Ovary (tissue), 9 donors: Measurements from ENCODE around the gene NCKIPSD. TPM values are rescaled to one million over a fixed set of nuclear protein-coding genes. Genes with fewer than 3 reads are reported as not detected.

Experiments
- DNase-seq, 5 donors: peaks; one replicate each; pipeline ENCODE4 v3.0.0-alpha.2; 2019 to 2020
- H3K27ac ChIP-seq, 2 donors: fragments of 200-600 bp; one replicate each; pipeline versions ENCODE4 v1.5.1 to v1.8.0; 2019 to 2022
- H3K27me3 ChIP-seq: fragments of 200-600 bp; one replicate; pipeline ENCODE4 v1.8.0; 2022
- H3K36me3 ChIP-seq: fragments of 200-600 bp; sonication (generic); one replicate; pipeline ENCODE4 v1.5.1; 2019
- H3K4me1 ChIP-seq: one replicate; pipeline ENCODE4 v1.8.1; 2013; ENCODE audit warnings: mild to moderate bottlenecking, moderate library complexity; ENCODE audit not compliant: insufficient read depth
- H3K4me3 ChIP-seq: fragments of 200-600 bp; sonication (generic); one replicate; pipeline ENCODE4 v1.5.1; 2017
- H3K9me3 ChIP-seq, 2 donors: fragments of 200-600 bp in 1 of 2; sonication (generic) in 1 of 2; one replicate each; pipeline versions ENCODE4 v1.5.1 to v1.8.1; 2013 to 2019; ENCODE audit warnings: mild to moderate bottlenecking in 1 of 2, moderate library complexity in 1 of 2
- CTCF ChIP-seq, 3 donors: fragments of 450-650 bp in 2 of 3; fragments of 200-600 bp in 1 of 3; IDR thresholded peaks; one replicate each; pipeline versions ENCODE4 v1.5.1 to v1.8.0; 2016 to 2022; ENCODE audit warnings: antibody characterized with exemption in 3 of 3, mild to moderate bottlenecking in 1 of 3
- EP300 ChIP-seq: sonication (generic); formaldehyde crosslinking; IDR thresholded peaks from one replicate; pipeline ENCODE4 v1.6.1; 2017; ENCODE audit warnings: antibody characterized with exemption
- POLR2A ChIP-seq: fragments of 450-650 bp; IDR thresholded peaks from one replicate; pipeline ENCODE4 v1.6.1; 2017; ENCODE audit warnings: antibody characterized with exemption, mild to moderate bottlenecking, moderate library complexity
- WGBS, 3 donors: extraction: QIAGEN DNeasy Blood & Tissue Kit in 1 of 3; methylation state at CpG; one replicate each; pipeline versions ENCODE4 v1.1.5 to v1.1.7; 2013 to 2017; 5-methylcytosine and 5-hydroxymethylcytosine counted together
- intact Hi-C, 4 donors: fragments of 100-400 bp; cut with DNase I; formaldehyde crosslinking; loops; one replicate each; pipeline versions ENCODE4 v1.11.0 to v1.15.1; 2022 to 2023
- polyA plus RNA-seq, 2 donors: library from polyadenylated mRNA; stranded (reverse); fragments of 200-250 nt in 1 of 2; fragments of 350-450 nt in 1 of 2; fragmentation: Illumina TruSeq in 1 of 2; extraction: RNeasy Lipid Tissue Mini Kit (QIAGEN cat#74804) in 1 of 2; gene quantifications; one replicate each; pipeline ENCODE4 v1.2.3, GENCODE V29; 2013 to 2014
- total RNA-seq, 7 donors: library from RNA; depleted of rRNA in 2 of 7; stranded (reverse); fragments of >200 nt in 2 of 7; fragmentation: NEBNext Ultra II Directional in 3 of 7; extraction: Animal tissue kit (Norgen Biotek cat#: 25700) in 3 of 7; gene quantifications; one replicate each; pipeline versions ENCODE4 v1.1.0 to v1.2.4, GENCODE V29; 2016 to 2023
- donor health status: DM: no; HTN: no; CAD: no; lungs with moderate emphysema.
- donor health status: DM: no; HTN: no; CAD: no.
- donor health status: Bipolar disorder and iron deficiency.
- donor health status: DM: yes; HTN: yes; CAD: no.
- donor health status: DM: no; HTN: no; CAD: no.
- donor health status: DM: yes; HTN: yes; CAD: no.

Gene NCKIPSD
- total and polyA plus RNA-seq, 9 donors = 8.0 to 58.6 (median 34.0) TPM

- H3K27ac ChIP-seq = peak overlapping the region in 1 of 2 donors; percentile 60
- 0 to 1% (median 0%) methylated on average over 47 to 66 of the region's 66 CpGs for WGBS, 3 donors
Observed at GRCh38 chr3:48663489-48664312, 22.0 kb downstream of the NCKIPSD start.

GRCh38 chr3:48662753-48663488, 22.8 kb downstream of the NCKIPSD start, which contains the start of gene CELSR3:
Gene CELSR3 (minus strand): TSS chr3:48662886. CDS start chr3:48662634, 252 bp downstream.
- Histone ChIP-seq H3K4me3 (peak within 1 kb of the TSS; percentile 44), H3K9me3 (no peaks in the 10 kb centered on the region), H3K36me3 (no peaks in the 10 kb centered on the region), H3K27ac (peak within 1 kb of the TSS in 1 of 2 donors; percentile 60), H3K27me3 (no peaks in the 10 kb centered on the region), H3K4me1 (peaks cover 8% of the 10 kb centered on the region)
- 1% methylated on average over 40 to 52 of the region's 52 CpGs for WGBS, 3 donors
- TF ChIP-seq POLR2A (no peak), CTCF (IDR thresholded peaks at IDR 0.05) (no peak), EP300 (no peak)
- DNase-seq = peak in 4 of 5 donors; percentile 53 to 81 (median 62)
- intact Hi-C loops = no loop called here

More at GRCh38 chr3:48663489-48664312, 22.0 kb downstream of the NCKIPSD start:
- Histone ChIP-seq H3K9me3 (no peaks in the 10 kb centered on the region), H3K4me3 (peak overlapping the region; percentile 44), H3K27me3 (no peaks in the 10 kb centered on the region), H3K36me3 (no peaks in the 10 kb centered on the region), H3K4me1 (peaks cover 8% of the 10 kb centered on the region)
- TF ChIP-seq CTCF (IDR thresholded peaks at IDR 0.05) (peak; percentile 28 to 62 (median 40)), EP300 (peak; percentile 39), POLR2A (peak; percentile 35)
- DNase-seq = peak; percentile 76 to 94 (median 86)
- intact Hi-C loops = no loop called here

- Histone ChIP-seq H3K4me1 (peaks cover 8% of the 10 kb centered on the region), H3K4me3 (no peak overlapping the region), H3K9me3 (no peaks in the 10 kb centered on the region), H3K36me3 (no peaks in the 10 kb centered on the region), H3K27ac (no peak overlapping the region), H3K27me3 (no peaks in the 10 kb centered on the region)
- 2% methylated on average over 33 to 46 of the region's 46 CpGs for WGBS, 3 donors
- TF ChIP-seq POLR2A (no peak), CTCF (IDR thresholded peaks at IDR 0.05) (no peak), EP300 (no peak)
- DNase-seq = peak in 1 of 5 donors; percentile 55
- intact Hi-C loops = no loop called here
Observed at GRCh38 chr3:48662145-48662752, 23.5 kb downstream of the NCKIPSD start.

GRCh38 chr3:48661501-48662144, 24.1 kb downstream of the NCKIPSD start:
- Histone ChIP-seq H3K9me3 (no peaks in the 10 kb centered on the region), H3K27me3 (no peaks in the 10 kb centered on the region), H3K4me1 (peaks cover 10% of the 10 kb centered on the region), H3K4me3 (peak overlapping the region; percentile 1), H3K36me3 (no peaks in the 10 kb centered on the region), H3K27ac (no peak overlapping the region)
- intact Hi-C loops = no loop called here
- DNase-seq = peak; percentile 57 to 87 (median 75)
- WGBS, 3 donors = 1 to 4% (median 2%) methylated on average over 62 to 67 of the region's 67 CpGs
- TF ChIP-seq CTCF (IDR thresholded peaks at IDR 0.05) (peak in 1 of 3 donors; percentile 9), EP300 (no peak)
